SU-DHL-6 (cell line): ENCODE data around the gene ACBD4.

ENCODE experiments used
- H2AFZ ChIP-seq: fragments of 200-600 bp; sonication (generic); 2 replicates; pipeline ENCODE4 v1.6.1; 2014; ENCODE audit warnings: low read depth, mild to moderate bottlenecking, moderate library complexity, mixed read lengths, antibody characterized with exemption, low read length; ENCODE audit not compliant: severe bottlenecking
- H3F3A ChIP-seq: fragments of 200-600 bp; shearing (Covaris generic); 2 replicates; pipeline ENCODE4 v1.6.0; 2016; ENCODE audit warnings: antibody characterized with exemption, mild to moderate bottlenecking; ENCODE audit not compliant: insufficient read depth
- H3K27ac ChIP-seq: fragments of 200-600 bp; sonication (generic); 2 replicates; pipeline ENCODE4 v1.5.1; 2016; ENCODE audit warnings: low read depth, mild to moderate bottlenecking, low read length, moderate library complexity, mixed read lengths
- H3K27me3 ChIP-seq: fragments of 200-600 bp; sonication (generic), shearing (Covaris generic); 2 replicates; pipeline ENCODE4 v1.6.0; 2014; ENCODE audit warnings: mild to moderate bottlenecking, low read length
- H3K36me3 ChIP-seq: fragments of 200-600 bp; sonication (generic); 2 replicates; pipeline ENCODE4 v1.6.1; 2014; ENCODE audit warnings: mild to moderate bottlenecking, low read length, mixed read lengths
- H3K4me2 ChIP-seq: fragments of 300-600, 200-600 bp; shearing (Covaris generic), sonication (generic); 2 replicates; pipeline ENCODE4 v1.6.0; 2014; ENCODE audit warnings: low read length, low read depth, mild to moderate bottlenecking; ENCODE audit not compliant: poor library complexity, severe bottlenecking
- H3K4me3 ChIP-seq: fragments of 200-600 bp; sonication (generic); 2 replicates; pipeline ENCODE4 v1.5.1; 2014; ENCODE audit warnings: antibody characterized with exemption, low read length, mild to moderate bottlenecking, mixed read lengths; ENCODE audit not compliant: insufficient read depth, poor library complexity, severe bottlenecking
- H3K79me2 ChIP-seq: fragments of 200-600 bp; sonication (generic); 2 replicates; pipeline ENCODE4 v1.6.1; 2014; ENCODE audit warnings: mild to moderate bottlenecking, low read length, moderate library complexity; ENCODE audit not compliant: insufficient read depth
- H3K9ac ChIP-seq: fragments of 200-600 bp; sonication (generic); 2 replicates; pipeline ENCODE4 v1.7.0; 2014; ENCODE audit warnings: mild to moderate bottlenecking, low read length
- H3K9me2 ChIP-seq: fragments of 200-600 bp; sonication (generic); replicated peaks from 2 replicates; pipeline ENCODE4 v1.6.1; 2014; ENCODE audit warnings: low read length; ENCODE audit not compliant: insufficient read depth
- H3K9me3 ChIP-seq: fragments of 200-600 bp; sonication (generic); 2 replicates; pipeline ENCODE4 v1.6.1; 2014; ENCODE audit warnings: low read length, mixed read lengths; ENCODE audit not compliant: insufficient read depth
- H4K20me1 ChIP-seq: fragments of 200-600 bp; sonication (generic); 2 replicates; pipeline ENCODE4 v1.6.1; 2014; ENCODE audit warnings: low read depth, mild to moderate bottlenecking, antibody characterized with exemption, low read length, moderate library complexity, mixed read lengths
- EZH2phosphoT487 ChIP-seq: fragments of 200-600 bp; sonication (generic), shearing (Covaris generic); conservative IDR thresholded peaks from 2 replicates; pipeline ENCODE4 v1.6.1; 2018; ENCODE audit warnings: mild to moderate bottlenecking, antibody characterized with exemption, low read length, moderate library complexity, mixed read lengths
- TF ChIP-seq, protein P1 (sequence below): fragments of 200-600 bp; sonication (generic); IDR thresholded peaks from one replicate; pipeline ENCODE4 v1.5.1; 2017; ENCODE audit warnings: antibody characterized with exemption, mild to moderate bottlenecking, low read length, moderate library complexity; ENCODE audit not compliant: insufficient read depth, poor library complexity, severe bottlenecking

Gene ACBD4

DNA sequence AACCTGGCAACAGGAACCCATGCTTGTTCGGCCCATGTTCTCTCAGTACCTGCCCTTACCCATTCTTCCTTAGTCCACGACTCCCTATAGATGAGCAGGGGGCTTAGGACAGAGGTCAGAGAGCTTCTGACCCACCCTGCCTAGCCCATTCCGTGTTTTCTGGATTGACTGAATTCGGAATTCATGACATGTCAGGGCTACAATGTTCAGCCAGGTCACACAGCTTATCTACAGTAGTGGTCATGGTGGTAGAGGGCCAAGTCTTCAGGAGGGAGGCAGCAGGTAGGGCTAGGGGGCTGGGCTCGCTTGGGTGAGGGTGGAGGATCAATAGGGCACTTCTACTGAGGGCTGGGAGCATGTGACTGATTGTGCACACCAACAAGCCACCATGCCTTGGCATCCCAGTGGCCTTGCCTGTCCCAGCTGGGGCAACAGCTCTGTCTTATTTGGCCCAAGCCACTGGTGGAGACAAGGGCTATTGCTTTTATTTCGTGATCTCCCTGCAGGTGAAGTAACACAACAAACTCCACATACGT is 29.3 kb downstream of the ACBD4 start:
- no peak overlapping the region for H3K27ac ChIP-seq
- no peak overlapping the region for H2AFZ ChIP-seq

DNA sequence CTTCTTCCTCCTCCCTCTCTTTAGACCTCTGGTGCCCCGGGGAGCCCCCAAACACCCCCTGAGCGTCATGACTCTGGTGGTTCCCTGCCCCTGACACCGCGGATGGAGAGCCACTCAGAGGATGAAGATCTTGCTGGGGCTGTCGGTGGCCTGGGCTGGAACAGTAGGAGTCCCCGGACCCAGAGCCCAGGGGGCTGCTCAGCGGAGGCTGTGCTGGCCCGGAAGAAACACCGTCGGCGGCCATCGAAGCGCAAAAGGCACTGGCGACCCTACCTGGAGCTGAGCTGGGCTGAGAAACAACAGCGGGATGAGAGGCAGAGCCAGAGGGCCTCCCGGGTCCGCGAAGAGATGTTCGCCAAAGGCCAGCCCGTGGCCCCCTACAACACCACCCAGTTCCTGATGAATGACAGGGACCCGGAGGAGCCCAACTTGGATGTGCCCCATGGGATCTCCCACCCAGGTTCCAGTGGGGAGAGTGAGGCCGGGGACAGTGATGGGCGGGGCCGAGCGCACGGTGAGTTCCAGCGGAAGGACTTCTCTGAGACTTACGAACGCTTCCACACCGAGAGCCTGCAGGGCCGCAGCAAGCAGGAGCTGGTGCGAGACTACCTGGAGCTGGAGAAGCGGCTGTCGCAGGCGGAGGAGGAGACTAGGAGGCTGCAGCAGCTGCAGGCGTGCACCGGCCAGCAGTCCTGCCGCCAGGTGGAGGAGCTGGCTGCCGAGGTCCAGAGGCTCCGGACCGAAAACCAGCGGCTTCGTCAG is 33.7 kb downstream of the ACBD4 start:
- H3F3A ChIP-seq, result no peaks in the 10 kb centered on the region
- H3K9ac ChIP-seq, result no peak overlapping the region
- no peaks in the 10 kb centered on the region for H4K20me1 ChIP-seq
- H2AFZ ChIP-seq, result no peak overlapping the region
- H3K27ac ChIP-seq, result no peak overlapping the region
- no peaks in the 10 kb centered on the region for H3K9me2 ChIP-seq
- H3K9me3 ChIP-seq, result no peaks in the 10 kb centered on the region
- no peak overlapping the region for H3K4me3 ChIP-seq
- TF ChIP-seq EZH2phosphoT487, result no peak
- TF ChIP-seq, protein P1, sequence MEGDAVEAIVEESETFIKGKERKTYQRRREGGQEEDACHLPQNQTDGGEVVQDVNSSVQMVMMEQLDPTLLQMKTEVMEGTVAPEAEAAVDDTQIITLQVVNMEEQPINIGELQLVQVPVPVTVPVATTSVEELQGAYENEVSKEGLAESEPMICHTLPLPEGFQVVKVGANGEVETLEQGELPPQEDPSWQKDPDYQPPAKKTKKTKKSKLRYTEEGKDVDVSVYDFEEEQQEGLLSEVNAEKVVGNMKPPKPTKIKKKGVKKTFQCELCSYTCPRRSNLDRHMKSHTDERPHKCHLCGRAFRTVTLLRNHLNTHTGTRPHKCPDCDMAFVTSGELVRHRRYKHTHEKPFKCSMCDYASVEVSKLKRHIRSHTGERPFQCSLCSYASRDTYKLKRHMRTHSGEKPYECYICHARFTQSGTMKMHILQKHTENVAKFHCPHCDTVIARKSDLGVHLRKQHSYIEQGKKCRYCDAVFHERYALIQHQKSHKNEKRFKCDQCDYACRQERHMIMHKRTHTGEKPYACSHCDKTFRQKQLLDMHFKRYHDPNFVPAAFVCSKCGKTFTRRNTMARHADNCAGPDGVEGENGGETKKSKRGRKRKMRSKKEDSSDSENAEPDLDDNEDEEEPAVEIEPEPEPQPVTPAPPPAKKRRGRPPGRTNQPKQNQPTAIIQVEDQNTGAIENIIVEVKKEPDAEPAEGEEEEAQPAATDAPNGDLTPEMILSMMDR, result no peak
- no peak overlapping the region for H3K4me2 ChIP-seq
- no peaks in the 10 kb centered on the region for H3K36me3 ChIP-seq
- H3K27me3 ChIP-seq, result no peaks in the 10 kb centered on the region
- no peaks in the 10 kb centered on the region for H3K79me2 ChIP-seq

More for the DNA sequence above, 29.3 kb downstream of the ACBD4 start:
- H3K4me3 ChIP-seq, result no peak overlapping the region
- H3F3A ChIP-seq, result peaks cover 3% of the 10 kb centered on the region; the same call in 1 of the 2 replicates
- no peaks in the 10 kb centered on the region for H3K9me2 ChIP-seq
- H3K9ac ChIP-seq, result no peak overlapping the region
- no peaks in the 10 kb centered on the region for H4K20me1 ChIP-seq
- no peaks in the 10 kb centered on the region for H3K9me3 ChIP-seq
- no peak overlapping the region for H3K4me2 ChIP-seq
- no peaks in the 10 kb centered on the region for H3K36me3 ChIP-seq
- no peaks in the 10 kb centered on the region for H3K27me3 ChIP-seq
- H3K79me2 ChIP-seq, result peaks cover 13% of the 10 kb centered on the region
- TF ChIP-seq EZH2phosphoT487, result no peak
- TF ChIP-seq, protein P1, result no peak

DNA sequence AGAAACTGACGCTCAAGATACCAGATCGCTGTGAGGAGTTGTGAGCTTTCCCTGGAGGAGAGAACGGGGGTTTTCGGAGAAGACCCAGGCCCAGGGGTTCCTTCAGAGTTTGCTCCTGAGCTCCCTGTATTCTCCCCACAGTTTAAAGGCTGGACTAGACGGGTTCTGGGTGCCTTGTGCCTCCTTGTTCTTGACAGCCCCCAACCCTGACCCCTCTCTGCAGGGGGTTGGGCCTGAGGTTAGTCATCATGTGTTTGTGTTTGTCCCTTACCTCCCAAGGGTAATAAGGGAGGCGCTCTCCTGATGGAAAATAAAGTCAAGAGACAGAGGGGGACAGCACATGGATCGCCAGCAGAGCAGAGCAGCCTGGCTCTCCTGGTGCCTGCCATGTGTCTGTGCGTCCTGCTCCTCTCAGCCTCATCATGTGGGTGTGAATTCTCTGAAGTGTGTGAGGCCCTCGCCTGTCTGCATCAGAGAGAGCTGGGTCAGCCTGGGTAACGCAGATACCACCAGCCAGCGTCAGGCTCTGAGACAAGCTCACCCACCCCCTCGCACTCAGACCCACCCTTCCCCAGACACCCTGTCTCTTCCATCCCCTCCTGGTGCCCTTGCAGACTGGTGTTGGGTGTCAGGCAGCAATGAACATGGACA is 34.9 kb downstream of the ACBD4 start:
- H3K9me2 ChIP-seq, result no peaks in the 10 kb centered on the region
- no peak overlapping the region for H3K4me3 ChIP-seq
- no peak overlapping the region for H3K4me2 ChIP-seq
- TF ChIP-seq, protein P1, result no peak
- TF ChIP-seq EZH2phosphoT487, result no peak
- H4K20me1 ChIP-seq, result no peaks in the 10 kb centered on the region
- no peak overlapping the region for H2AFZ ChIP-seq
- no peaks in the 10 kb centered on the region for H3K79me2 ChIP-seq
- H3K27ac ChIP-seq, result no peak overlapping the region
- no peaks in the 10 kb centered on the region for H3K9me3 ChIP-seq
- H3K9ac ChIP-seq, result no peak overlapping the region
- H3K36me3 ChIP-seq, result no peaks in the 10 kb centered on the region
- H3K27me3 ChIP-seq, result no peaks in the 10 kb centered on the region
- no peaks in the 10 kb centered on the region for H3F3A ChIP-seq
